Liver (tissue), 3 donors: ENCODE results near the gene ABAT.
"Not testable (repeated sequence)": the region's sequence is repeated elsewhere in the genome, so short reads cannot be mapped to it uniquely, and the experiment has no call there.

Source experiments
- ATF3 ChIP-seq: IDR thresholded peaks from 2 replicates; pipeline ENCODE4 v1.6.1; 2016; ENCODE audit warnings: antibody characterized with exemption
- CTCF ChIP-seq: fragments of 150-350 bp; IDR thresholded peaks from 2 replicates; pipeline ENCODE4 v1.5.1; 2017; ENCODE audit warnings: improper control_type of control experiment, low read depth, low read length; ENCODE audit not compliant: missing input control
- GABPA ChIP-seq, 2 donors: IDR thresholded peaks in 1 of 2; conservative IDR thresholded peaks in 1 of 2; 2 replicates each; pipeline ENCODE4 v1.6.1; 2016; ENCODE audit warnings: antibody characterized with exemption in 2 of 2, mild to moderate bottlenecking in 1 of 2, moderate library complexity in 1 of 2
- MAX ChIP-seq: IDR thresholded peaks from 2 replicates; pipeline ENCODE4 v1.6.1; 2016; ENCODE audit warnings: antibody characterized with exemption
- RAD21 ChIP-seq, 2 donors: IDR thresholded peaks; 2 replicates each; pipeline ENCODE4 v1.6.1; 2016; ENCODE audit warnings: antibody characterized with exemption in 2 of 2, mild to moderate bottlenecking in 2 of 2
- REST ChIP-seq: IDR thresholded peaks from 2 replicates; pipeline ENCODE4 v1.6.1; 2016; ENCODE audit warnings: antibody characterized with exemption, mild to moderate bottlenecking
- SP1 ChIP-seq: IDR thresholded peaks from 2 replicates; pipeline ENCODE4 v1.6.1; 2018; ENCODE audit warnings: antibody characterized with exemption, mild to moderate bottlenecking
- TAF1 ChIP-seq: conservative IDR thresholded peaks from 2 replicates; pipeline ENCODE4 v1.6.1; 2016; ENCODE audit warnings: antibody characterized with exemption, mild to moderate bottlenecking
- YY1 ChIP-seq: IDR thresholded peaks from 2 replicates; pipeline ENCODE4 v1.6.1; 2016; ENCODE audit warnings: antibody characterized with exemption, mild to moderate bottlenecking
- ZBTB33 ChIP-seq: IDR thresholded peaks from 2 replicates; pipeline ENCODE4 v1.6.1; 2016; ENCODE audit warnings: antibody characterized with exemption
- donor health status: healthy.
- donor health status: healthy.

- TF ChIP-seq YY1; CTCF; REST; TAF1; GABPA (IDR thresholded peaks at IDR 0.05 in 1 of 2, conservative IDR thresholded peaks at IDR 0.05 in 1 of 2); SP1; RAD21 (IDR thresholded peaks at IDR 0.05); ATF3; MAX; ZBTB33: not testable (repeated sequence)
Measured at GRCh38 chr16:8803733-8804132, 129.3 kb downstream of the ABAT start.
